ENCODE results near the gene BCAR1.
"Not testable (repeated sequence)": the region's sequence is repeated elsewhere in the genome, so short reads cannot be mapped to it uniquely, and the experiment has no call there.

The BCAR1 gene

GRCh38 chr16:75269358-75269757 is 17.9 kb upstream of the BCAR1 start:
- not testable (repeated sequence) for DNase-seq

DNA sequence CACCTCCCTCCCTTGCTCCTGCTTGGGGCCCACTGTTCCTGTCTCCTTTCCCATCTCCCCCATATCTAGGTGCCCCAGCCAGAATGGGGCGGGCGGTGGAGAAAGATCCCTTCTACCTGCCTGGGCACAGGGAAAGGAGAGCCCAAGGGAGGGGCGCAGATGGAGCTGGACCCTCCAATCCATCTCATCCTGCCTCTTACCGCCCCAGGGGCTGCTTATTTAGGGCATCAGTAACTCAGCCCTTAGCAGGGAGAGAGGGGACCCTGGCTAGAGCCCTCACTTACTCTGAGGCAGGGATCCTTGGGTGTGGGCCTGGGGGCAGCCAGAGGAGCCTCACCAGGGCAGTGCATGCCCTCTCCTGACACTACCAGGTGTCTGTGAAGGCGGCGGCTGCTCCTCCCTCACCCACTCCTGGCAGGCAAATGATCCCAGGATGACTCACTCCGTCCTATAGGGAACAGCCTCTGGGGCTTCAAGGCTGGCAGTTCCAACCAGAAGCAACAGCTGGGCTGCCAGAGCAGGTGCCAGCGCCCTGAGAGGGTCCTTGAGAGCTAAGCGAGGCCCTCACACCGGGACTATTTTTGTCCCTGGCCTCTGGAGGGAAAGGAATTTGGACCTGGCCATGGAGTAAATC is 16.3 kb upstream of the BCAR1 start:
- DNase-seq, result no peak

GRCh38 chr16:75266738-75267630 is 15.6 kb upstream of the BCAR1 start:
- DNase-seq, result no peak

GRCh38 chr16:75265911-75266701 is 14.7 kb upstream of the BCAR1 start:
- DNase-seq, result peak; percentile 52 to 81 (median 72)

- DNase-seq, result no peak
Measured at GRCh38 chr16:75264999-75265910, 13.8 kb upstream of the BCAR1 start.

GRCh38 chr16:75264457-75264998 is 13.1 kb upstream of the BCAR1 start:
- no peak for DNase-seq

- DNase-seq, result no peak
Measured at GRCh38 chr16:75263963-75264445, 12.6 kb upstream of the BCAR1 start.

- no peak for DNase-seq
Measured at GRCh38 chr16:75263291-75263962, 12.0 kb upstream of the BCAR1 start.

DNA sequence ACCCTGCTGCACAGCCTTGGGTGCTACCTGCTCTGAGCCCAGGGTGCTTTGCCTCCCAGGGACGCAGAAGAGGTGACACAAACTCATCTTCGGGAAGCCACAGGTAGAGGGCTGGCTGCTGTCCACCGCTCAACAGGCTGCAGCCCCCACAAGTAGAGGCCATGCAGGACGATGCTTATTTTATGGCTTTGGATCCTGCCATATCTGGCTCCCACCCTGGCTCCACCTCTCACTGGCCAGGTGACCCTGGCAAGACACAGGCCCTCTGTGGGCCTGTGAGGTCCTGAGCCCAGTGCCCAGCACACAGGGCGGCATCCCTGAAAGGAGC is 11.3 kb upstream of the BCAR1 start:
- no peak for DNase-seq

- no peak for DNase-seq
Measured at GRCh38 chr16:75262104-75262799, 10.8 kb upstream of the BCAR1 start.

DNA sequence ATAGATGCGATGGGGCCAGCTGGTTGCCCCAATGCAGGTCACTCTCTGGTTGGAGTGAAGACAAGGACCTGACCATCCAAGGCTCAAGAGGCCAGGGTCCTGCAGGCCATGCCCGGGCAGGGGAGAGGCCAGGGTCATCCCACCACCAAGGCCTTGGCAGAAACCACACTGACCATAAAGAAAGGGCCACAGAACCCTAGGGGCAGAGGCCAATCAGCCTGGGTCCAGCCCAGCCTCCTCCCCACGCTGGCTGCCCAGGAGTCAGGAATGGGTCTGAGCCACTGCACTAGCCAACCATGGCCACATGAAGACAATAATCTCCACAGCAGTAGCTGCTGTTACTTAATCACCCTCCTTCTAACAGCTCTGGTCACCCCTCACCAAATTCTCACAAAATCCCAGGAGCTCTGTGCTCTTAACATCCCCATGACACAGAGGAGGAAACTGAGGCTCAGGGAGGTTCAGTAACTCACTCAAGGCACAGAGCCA is 10.2 kb upstream of the BCAR1 start:
- no peak for DNase-seq

DNA sequence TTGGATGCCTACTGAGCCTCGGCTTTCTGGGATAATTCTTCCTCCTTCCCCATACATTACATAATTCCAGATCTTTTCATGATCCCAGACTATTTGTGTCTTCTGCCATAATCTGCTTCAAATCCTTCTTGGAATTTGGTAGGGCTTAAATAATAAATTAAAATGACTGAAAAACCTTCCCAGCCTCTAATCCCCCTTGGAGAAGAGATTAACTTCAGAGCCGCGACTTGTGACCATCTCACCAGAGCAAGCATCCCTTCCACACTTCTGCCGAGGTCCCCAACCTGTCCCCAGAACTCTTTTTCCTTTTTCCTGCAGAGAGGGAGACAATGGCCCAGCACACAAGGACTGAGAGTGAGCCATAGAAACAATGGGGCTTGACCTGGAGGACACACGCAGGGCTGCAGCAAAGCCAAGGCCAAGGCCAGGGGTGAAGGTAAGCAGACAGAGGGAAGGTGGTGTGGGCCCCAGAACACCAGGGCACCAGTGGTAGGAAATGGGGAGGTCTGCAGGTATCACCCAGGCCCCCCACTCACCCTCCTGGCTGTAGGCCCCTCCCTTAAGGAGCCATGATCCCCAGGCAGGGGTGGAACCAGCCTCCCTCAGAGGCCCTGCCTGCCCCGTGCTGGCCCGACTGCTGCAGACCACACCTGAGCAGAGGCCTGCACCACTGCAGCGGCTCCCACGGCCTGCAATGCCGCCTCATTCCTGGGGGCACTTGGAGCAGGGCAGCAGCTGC is 9.6 kb upstream of the BCAR1 start:
- no peak for DNase-seq

GRCh38 chr16:75258807-75259141 is 7.3 kb upstream of the BCAR1 start:
- no peak for DNase-seq

DNA sequence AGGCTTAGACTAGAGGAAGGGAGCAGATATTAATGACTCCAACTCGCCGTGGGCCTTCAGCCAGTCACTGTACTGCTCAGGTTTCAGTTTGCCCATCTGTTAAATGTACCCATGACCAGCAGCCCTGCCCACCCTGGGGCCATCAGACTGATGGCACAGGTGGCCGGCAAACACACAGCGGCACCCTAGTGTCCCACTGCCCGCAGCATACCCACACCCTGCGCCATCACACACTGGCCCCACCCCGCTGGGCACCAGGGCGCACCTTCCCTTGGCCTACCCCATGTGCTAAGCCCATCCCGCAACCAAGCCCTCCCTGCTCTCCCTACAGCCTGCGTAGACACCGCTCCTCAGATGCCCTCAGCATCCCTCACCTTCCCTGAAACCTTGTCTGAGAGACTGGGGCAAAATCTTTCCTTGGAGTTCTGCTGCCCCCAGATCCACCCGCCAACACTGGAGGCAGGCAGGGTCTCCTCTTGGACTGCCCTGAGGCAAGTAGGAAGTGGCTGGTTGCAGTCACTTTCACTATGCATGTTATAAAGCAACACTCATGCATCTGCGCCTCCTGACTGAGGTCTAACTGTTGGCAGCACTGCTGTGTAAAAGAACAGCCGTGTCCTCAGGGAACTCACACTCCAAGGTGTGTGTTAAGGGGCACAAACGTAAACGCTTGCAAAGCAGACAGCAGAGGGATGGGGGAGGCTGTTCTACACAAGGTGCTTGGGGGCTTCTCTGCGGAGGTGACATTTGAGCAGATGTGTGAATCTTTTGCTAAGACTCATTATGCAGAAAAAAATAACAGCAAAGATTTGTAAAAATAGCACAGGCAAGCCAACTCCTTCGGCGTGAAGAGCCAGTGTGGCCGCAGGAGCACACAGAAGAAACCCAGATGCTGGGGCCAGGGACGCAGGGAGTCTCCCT is 6.7 kb upstream of the BCAR1 start:
- DNase-seq, result no peak

DNA sequence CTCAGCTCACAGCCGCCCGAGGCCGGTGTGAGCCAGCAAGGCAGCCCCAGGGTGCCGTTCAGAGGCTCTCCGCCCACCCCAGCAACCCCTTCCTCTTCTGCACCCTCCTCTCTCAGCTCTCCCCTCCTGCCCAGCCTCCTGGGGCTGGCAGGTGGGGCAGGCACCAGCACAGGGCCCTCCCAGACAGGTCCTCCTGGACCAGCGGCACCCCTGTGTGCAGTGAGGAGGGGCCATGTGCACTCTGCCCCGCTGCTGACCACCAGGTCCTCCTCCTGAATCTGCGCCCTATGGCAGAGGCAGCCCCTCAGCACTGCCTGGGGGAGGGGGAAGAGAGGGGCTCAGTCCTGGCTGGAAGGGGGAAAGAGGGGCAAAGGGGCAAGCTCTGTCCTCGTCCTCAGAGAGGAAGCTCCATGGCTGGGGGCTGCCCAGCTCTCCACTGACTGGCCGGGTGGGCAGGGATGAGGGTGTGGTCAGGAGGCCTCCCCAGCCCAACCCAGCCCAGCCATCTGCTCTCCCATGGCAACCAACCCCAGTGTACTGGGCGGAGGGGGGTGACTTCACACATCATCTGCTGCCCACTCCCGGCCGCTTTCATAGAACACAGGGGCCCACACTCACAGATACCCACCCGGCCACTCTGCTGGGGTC is 5.4 kb upstream of the BCAR1 start:
- no peak for DNase-seq

GRCh38 chr16:75256059-75256571 is 4.7 kb upstream of the BCAR1 start:
- peak in 1 of 3 donors; percentile 51 for DNase-seq

DNA sequence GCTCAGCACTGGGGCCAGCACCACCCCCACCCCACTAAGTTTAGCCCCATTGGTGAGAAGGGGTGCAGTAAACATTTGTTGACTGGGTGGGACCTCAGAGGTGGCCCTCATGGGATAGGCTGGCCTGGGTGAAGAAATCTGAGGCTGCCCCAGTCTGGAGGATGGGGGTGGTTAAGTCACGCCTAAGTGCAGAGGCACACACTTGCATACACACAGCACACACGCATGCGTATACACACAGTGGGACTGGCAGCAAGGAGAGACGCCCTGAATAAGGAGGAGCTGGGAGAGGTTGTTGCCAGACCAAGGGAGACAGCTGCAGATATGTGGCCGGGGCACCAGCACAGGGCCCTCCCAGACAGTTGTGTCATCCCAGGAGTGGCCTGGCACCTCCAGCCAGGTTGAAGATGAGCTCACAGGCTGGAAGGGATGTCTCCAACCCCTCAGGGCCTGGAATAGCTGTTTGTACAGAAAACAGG is 3.0 kb upstream of the BCAR1 start:
- no peak for DNase-seq

Measured in suppressor macrophage treated with lipopolysaccharide for 1 hour (primary cell).